Aorta (tissue), 5 donors: Measurements from ENCODE around the gene WDR70. TPM values are rescaled to one million over a fixed set of nuclear protein-coding genes. Genes with fewer than 3 reads are reported as not detected.

Experiments
- ATAC-seq: fragments of 200-7000 bp; cut with Tn5 transposase; one replicate; pipeline ENCODE4 v1.9.1; 2022; ENCODE audit warnings: moderate library complexity; ENCODE audit not compliant: low FRiP score
- DNase-seq, 2 donors: peaks; one replicate each; pipeline ENCODE4 v3.0.0-alpha.2; 2020
- H3K27ac ChIP-seq, 2 donors: one replicate each; pipeline ENCODE4 v1.5.1; 2013; ENCODE audit warnings: low read length in 2 of 2, mild to moderate bottlenecking in 2 of 2, moderate library complexity in 2 of 2, control low read depth in 1 of 2, inconsistent platforms in 1 of 2, low read depth in 1 of 2
- H3K27me3 ChIP-seq, 2 donors: one replicate each; pipeline ENCODE4 v1.6.1; 2013; ENCODE audit warnings: control low read depth in 1 of 2, low read length in 1 of 2, mild to moderate bottlenecking in 1 of 2, moderate library complexity in 1 of 2; ENCODE audit not compliant: insufficient read depth in 2 of 2, control insufficient read depth in 1 of 2
- H3K36me3 ChIP-seq, 2 donors: one replicate each; pipeline ENCODE4 v1.6.1; 2013; ENCODE audit warnings: control low read depth in 1 of 2, low read length in 1 of 2, mild to moderate bottlenecking in 1 of 2; ENCODE audit not compliant: insufficient read depth in 2 of 2, control insufficient read depth in 1 of 2
- H3K4me1 ChIP-seq, 2 donors: one replicate each; pipeline ENCODE4 v1.6.1; 2013; ENCODE audit warnings: low read length in 2 of 2, control low read depth in 1 of 2, mild to moderate bottlenecking in 1 of 2, moderate library complexity in 1 of 2; ENCODE audit not compliant: insufficient read depth in 2 of 2, control insufficient read depth in 1 of 2
- H3K4me3 ChIP-seq, 2 donors: one replicate each; pipeline ENCODE4 v1.5.1; 2013; ENCODE audit warnings: low read length in 2 of 2, control low read depth in 1 of 2, mild to moderate bottlenecking in 1 of 2
- H3K9me3 ChIP-seq: one replicate; pipeline ENCODE4 v1.6.1; 2013; ENCODE audit warnings: mild to moderate bottlenecking, low read length; ENCODE audit not compliant: control insufficient read depth
- WGBS, 2 donors: extraction: QIAGEN DNeasy Blood & Tissue Kit; methylation state at CpG; one replicate each; pipeline ENCODE4 v1.1.7; 2013; 5-methylcytosine and 5-hydroxymethylcytosine counted together
- intact Hi-C, 2 donors: fragments of 100-400 bp; cut with DNase I; formaldehyde crosslinking; loops; one replicate each; pipeline versions ENCODE4 v1.14.2 to v1.15.0; 2022
- polyA plus RNA-seq, 2 donors: library from polyadenylated mRNA; stranded (reverse); fragments of 200-250 nt; gene quantifications; one replicate each; pipeline ENCODE4 v1.2.3, GENCODE V29; 2013
- total RNA-seq, 2 donors: library from RNA; stranded (reverse); fragmentation: NEBNext Ultra II Directional; extraction: Animal tissue kit (Norgen Biotek cat#: 25700); gene quantifications; one replicate each; pipeline ENCODE4 v1.2.1, GENCODE V29; 2021
- donor health status: healthy with polysubstance abuse.
- donor health status: Bipolar disorder and iron deficiency.
- donor health status: DM: no; HTN: no; CAD: no.
- donor health status: DM: no; HTN: no; CAD: no.
- donor health status: DM: yes; HTN: yes; CAD: no.

WDR70 gene
- total and polyA plus RNA-seq, 4 donors: 12.3 to 41.3 (median 22.1) TPM

GRCh38 chr5:37799865-37800421 is 420.8 kb downstream of the WDR70 start:
- peaks cover 7% of the 10 kb centered on the region for H3K9me3 ChIP-seq
- no peaks in the 10 kb centered on the region for H3K4me1 ChIP-seq
- no peak for ATAC-seq
- no peaks in the 10 kb centered on the region for H3K27me3 ChIP-seq
- 89 to 92% methylated on average over 2 of the region's 2 CpGs for WGBS, 2 donors
- no peak for DNase-seq
- intact Hi-C loops: no loop called here
- no peaks in the 10 kb centered on the region for H3K36me3 ChIP-seq
- H3K27ac ChIP-seq: no peak overlapping the region
- H3K4me3 ChIP-seq: no peak overlapping the region

- no peaks in the 10 kb centered on the region for H3K36me3 ChIP-seq
- ATAC-seq (no peak), DNase-seq (no peak)
- no peak overlapping the region for H3K4me3 ChIP-seq
- peaks cover 3% of the 10 kb centered on the region for H3K9me3 ChIP-seq
- H3K4me1 ChIP-seq: no peaks in the 10 kb centered on the region
- H3K27ac ChIP-seq: no peak overlapping the region
- WGBS, 2 donors: 55 to 82% methylated on average over 2 of the region's 2 CpGs
- H3K27me3 ChIP-seq: no peaks in the 10 kb centered on the region
- intact Hi-C loops: no loop called here
These were observed 422.4 kb downstream of the WDR70 start for GRCh38 chr5:37801521-37801920.

Other genes starting within 250 kb of the WDR70 start
- 10 to 100 TPM; 23.5 to 35.6 TPM for gene CPLANE1, start 129.9 kb upstream of the WDR70 start, total RNA-seq
- gene CPLANE1, start 129.9 kb upstream of the WDR70 start, polyA plus RNA-seq: 1 to 10 TPM; 6.4 to 7.8 TPM
- 10 to 100 TPM; 16.5 to 19.2 TPM for gene NUP155, start 8.2 kb upstream of the WDR70 start, total RNA-seq
- 1 to 10 TPM; 1.5 to 3.1 TPM for gene NUP155, start 8.2 kb upstream of the WDR70 start, polyA plus RNA-seq